Measurements from ENCODE around the gene PLXNA4. TPM values are rescaled to one million over a fixed set of nuclear protein-coding genes. Genes with fewer than 3 reads are reported as not detected.

The PLXNA4 gene
- total and polyA plus RNA-seq, 4 donors: 0.04 to 1.1 (median 0.41) TPM

DNA sequence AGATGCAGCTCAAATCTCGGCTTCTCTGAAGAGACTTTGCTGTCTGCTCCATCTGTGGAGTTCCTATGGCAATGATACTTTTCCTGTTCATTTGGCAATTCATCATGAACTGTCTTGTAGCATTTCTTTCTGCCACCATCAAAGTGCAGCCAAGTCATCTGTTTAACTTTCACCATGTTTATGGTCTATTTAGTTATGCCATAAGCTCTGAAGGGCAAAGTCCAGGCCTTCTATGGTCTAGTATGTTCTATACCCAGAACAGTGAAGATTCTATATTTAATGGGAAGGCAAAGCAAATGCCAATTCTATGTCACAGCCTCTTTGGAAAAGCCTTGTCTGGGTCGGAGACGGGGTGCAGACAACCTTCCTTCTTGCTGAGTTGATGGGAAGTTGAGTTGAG lies 472.6 kb downstream of the PLXNA4 start:
- no peak for TF ChIP-seq TAF1 (conservative IDR thresholded peaks at IDR 0.05)
- no peak for TF ChIP-seq NR2F2 (IDR thresholded peaks at IDR 0.05)
- TF ChIP-seq, protein P1, sequence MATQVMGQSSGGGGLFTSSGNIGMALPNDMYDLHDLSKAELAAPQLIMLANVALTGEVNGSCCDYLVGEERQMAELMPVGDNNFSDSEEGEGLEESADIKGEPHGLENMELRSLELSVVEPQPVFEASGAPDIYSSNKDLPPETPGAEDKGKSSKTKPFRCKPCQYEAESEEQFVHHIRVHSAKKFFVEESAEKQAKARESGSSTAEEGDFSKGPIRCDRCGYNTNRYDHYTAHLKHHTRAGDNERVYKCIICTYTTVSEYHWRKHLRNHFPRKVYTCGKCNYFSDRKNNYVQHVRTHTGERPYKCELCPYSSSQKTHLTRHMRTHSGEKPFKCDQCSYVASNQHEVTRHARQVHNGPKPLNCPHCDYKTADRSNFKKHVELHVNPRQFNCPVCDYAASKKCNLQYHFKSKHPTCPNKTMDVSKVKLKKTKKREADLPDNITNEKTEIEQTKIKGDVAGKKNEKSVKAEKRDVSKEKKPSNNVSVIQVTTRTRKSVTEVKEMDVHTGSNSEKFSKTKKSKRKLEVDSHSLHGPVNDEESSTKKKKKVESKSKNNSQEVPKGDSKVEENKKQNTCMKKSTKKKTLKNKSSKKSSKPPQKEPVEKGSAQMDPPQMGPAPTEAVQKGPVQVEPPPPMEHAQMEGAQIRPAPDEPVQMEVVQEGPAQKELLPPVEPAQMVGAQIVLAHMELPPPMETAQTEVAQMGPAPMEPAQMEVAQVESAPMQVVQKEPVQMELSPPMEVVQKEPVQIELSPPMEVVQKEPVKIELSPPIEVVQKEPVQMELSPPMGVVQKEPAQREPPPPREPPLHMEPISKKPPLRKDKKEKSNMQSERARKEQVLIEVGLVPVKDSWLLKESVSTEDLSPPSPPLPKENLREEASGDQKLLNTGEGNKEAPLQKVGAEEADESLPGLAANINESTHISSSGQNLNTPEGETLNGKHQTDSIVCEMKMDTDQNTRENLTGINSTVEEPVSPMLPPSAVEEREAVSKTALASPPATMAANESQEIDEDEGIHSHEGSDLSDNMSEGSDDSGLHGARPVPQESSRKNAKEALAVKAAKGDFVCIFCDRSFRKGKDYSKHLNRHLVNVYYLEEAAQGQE (IDR thresholded peaks at IDR 0.05): no peak
- TF ChIP-seq SP1 (IDR thresholded peaks at IDR 0.05): no peak
- no peak for TF ChIP-seq YY1 (IDR thresholded peaks at IDR 0.05)
- TF ChIP-seq, protein P2, sequence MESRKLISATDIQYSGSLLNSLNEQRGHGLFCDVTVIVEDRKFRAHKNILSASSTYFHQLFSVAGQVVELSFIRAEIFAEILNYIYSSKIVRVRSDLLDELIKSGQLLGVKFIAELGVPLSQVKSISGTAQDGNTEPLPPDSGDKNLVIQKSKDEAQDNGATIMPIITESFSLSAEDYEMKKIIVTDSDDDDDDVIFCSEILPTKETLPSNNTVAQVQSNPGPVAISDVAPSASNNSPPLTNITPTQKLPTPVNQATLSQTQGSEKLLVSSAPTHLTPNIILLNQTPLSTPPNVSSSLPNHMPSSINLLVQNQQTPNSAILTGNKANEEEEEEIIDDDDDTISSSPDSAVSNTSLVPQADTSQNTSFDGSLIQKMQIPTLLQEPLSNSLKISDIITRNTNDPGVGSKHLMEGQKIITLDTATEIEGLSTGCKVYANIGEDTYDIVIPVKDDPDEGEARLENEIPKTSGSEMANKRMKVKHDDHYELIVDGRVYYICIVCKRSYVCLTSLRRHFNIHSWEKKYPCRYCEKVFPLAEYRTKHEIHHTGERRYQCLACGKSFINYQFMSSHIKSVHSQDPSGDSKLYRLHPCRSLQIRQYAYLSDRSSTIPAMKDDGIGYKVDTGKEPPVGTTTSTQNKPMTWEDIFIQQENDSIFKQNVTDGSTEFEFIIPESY (IDR thresholded peaks at IDR 0.05): no peak
- TF ChIP-seq JUND (IDR thresholded peaks at IDR 0.05): no peak
- TF ChIP-seq RXRA (IDR thresholded peaks at IDR 0.05): no peak
- TF ChIP-seq FOXA1 (IDR thresholded peaks at IDR 0.05): no peak
- TF ChIP-seq RAD21 (IDR thresholded peaks at IDR 0.05): no peak
- TF ChIP-seq, protein P3, sequence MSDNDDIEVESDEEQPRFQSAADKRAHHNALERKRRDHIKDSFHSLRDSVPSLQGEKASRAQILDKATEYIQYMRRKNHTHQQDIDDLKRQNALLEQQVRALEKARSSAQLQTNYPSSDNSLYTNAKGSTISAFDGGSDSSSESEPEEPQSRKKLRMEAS (IDR thresholded peaks at IDR 0.05): no peak
- TF ChIP-seq HNF4A (conservative IDR thresholded peaks at IDR 0.05): no peak
- TF ChIP-seq, protein P4, sequence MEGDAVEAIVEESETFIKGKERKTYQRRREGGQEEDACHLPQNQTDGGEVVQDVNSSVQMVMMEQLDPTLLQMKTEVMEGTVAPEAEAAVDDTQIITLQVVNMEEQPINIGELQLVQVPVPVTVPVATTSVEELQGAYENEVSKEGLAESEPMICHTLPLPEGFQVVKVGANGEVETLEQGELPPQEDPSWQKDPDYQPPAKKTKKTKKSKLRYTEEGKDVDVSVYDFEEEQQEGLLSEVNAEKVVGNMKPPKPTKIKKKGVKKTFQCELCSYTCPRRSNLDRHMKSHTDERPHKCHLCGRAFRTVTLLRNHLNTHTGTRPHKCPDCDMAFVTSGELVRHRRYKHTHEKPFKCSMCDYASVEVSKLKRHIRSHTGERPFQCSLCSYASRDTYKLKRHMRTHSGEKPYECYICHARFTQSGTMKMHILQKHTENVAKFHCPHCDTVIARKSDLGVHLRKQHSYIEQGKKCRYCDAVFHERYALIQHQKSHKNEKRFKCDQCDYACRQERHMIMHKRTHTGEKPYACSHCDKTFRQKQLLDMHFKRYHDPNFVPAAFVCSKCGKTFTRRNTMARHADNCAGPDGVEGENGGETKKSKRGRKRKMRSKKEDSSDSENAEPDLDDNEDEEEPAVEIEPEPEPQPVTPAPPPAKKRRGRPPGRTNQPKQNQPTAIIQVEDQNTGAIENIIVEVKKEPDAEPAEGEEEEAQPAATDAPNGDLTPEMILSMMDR (IDR thresholded peaks at IDR 0.05; ENCODE audit: low read depth, low read length, missing input control): no peak
- TF ChIP-seq, protein P5, sequence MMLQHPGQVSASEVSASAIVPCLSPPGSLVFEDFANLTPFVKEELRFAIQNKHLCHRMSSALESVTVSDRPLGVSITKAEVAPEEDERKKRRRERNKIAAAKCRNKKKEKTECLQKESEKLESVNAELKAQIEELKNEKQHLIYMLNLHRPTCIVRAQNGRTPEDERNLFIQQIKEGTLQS (IDR thresholded peaks at IDR 0.05): no peak
- TF ChIP-seq FOXA2 (IDR thresholded peaks at IDR 0.05): no peak
- no peak for TF ChIP-seq GABPA (IDR thresholded peaks at IDR 0.05 in 1 of 2, conservative IDR thresholded peaks at IDR 0.05 in 1 of 2)
- TF ChIP-seq EGR1 (IDR thresholded peaks at IDR 0.05; ENCODE audit: low read depth in 2 of 2): no peak
- TF ChIP-seq HNF4G (IDR thresholded peaks at IDR 0.05): no peak
- Histone ChIP-seq H3K27me3 (ENCODE audit: control insufficient read depth in 4 of 4, insufficient read depth in 4 of 4, low read length in 3 of 4) (peaks cover 0 to 3% (median 0%) of the 10 kb centered on the region in 4 donors), H3K27ac (ENCODE audit: low read depth in 1 of 2, low read length in 2 of 2) (no peak overlapping the region), H3K9me3 (ENCODE audit: control insufficient read depth in 4 of 4, low read length in 3 of 4) (no peaks in the 10 kb centered on the region), H3K36me3 (ENCODE audit: control insufficient read depth in 4 of 4, insufficient read depth in 3 of 4, low read depth in 1 of 4, low read length in 3 of 4) (no peaks in the 10 kb centered on the region), H3K4me1 (ENCODE audit: control insufficient read depth in 4 of 4, insufficient read depth in 4 of 4, low read length in 3 of 4) (no peaks in the 10 kb centered on the region), H3K4me3 (ENCODE audit: low read depth in 1 of 3, low read length in 3 of 3) (no peak overlapping the region), H3K9ac (ENCODE audit: low read depth in 1 of 2, low read length in 2 of 2) (no peak overlapping the region)
- no peak for DNase-seq (ENCODE audit: low spot score)
- 77% methylated on average over 3 of the region's 3 CpGs for WGBS
